Measurements from ENCODE around the gene WDR20. TPM values are rescaled to one million over a fixed set of nuclear protein-coding genes. Genes with fewer than 3 reads are reported as not detected.

The WDR20 gene
- polyA plus RNA-seq, 1 of the 3 experiments (the other 2 are of a cell fraction): 12.4 TPM

DNA sequence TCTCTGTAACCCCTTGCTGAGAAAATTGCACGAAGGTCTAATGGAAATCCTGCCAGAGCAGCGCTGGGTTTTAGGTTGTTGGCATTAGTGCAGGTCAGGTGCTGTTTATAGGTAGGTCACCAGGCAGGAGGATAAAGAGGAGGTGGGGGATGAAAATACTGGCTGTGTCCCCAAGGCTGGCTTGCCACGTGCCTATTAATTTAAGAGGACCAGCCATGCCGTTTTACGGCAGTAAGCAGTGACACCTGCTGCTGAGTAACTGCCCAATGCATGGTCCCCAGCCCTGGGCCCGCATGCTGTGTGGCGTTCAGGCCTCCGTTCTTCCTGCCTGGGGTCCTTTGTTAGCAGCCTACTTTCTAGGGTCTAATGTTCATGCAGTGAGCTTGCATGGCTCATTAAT lies 67.2 kb downstream of the WDR20 start:
- ChIA-PET POLR2A (no interaction called here), CTCF (no interaction called here)
- no peaks in the 10 kb centered on the region for H3F3A ChIP-seq (replicated peaks; ENCODE audit: insufficient read depth)
- H3K9me3 ChIP-seq: no peaks in the 10 kb centered on the region
- peaks cover 0 to 18% of the 10 kb centered on the region in 2 experiments; a peak in 1 of 4 replicates for H3K4me1 ChIP-seq (ENCODE audit: control insufficient read depth in 1 of 2, insufficient read depth in 2 of 2, low read depth in 1 of 2, low read length in 1 of 2)
- H3K27me3 ChIP-seq (ENCODE audit: insufficient read depth): no peaks in the 10 kb centered on the region
- no peak for DNase-seq
- 97% methylated on average over 5 of the region's 8 CpGs for WGBS (ENCODE audit: low lambda C conversion rate)
- 0 out of 2 replicates have a peak, but pooled peaks cover 5% of the 10 kb centered on the region for H4K20me1 ChIP-seq (ENCODE audit: insufficient read depth)
- no peak overlapping the region for H3K4me2 ChIP-seq
- no peak overlapping the region for H3K4me3 ChIP-seq (ENCODE audit: low read depth in 2 of 2, low read length in 1 of 2)
- H3K36me3 ChIP-seq (replicated peaks in 1 of 2; ENCODE audit: control insufficient read depth in 1 of 2, insufficient read depth in 2 of 2, low read length in 1 of 2): peaks cover 34 to 40% of the 10 kb centered on the region in 2 experiments
- H3K79me2 ChIP-seq (ENCODE audit: insufficient read depth): peaks cover 27% of the 10 kb centered on the region; the same call in 1 of the 2 replicates
- no peak overlapping the region for H2AFZ ChIP-seq (ENCODE audit: low read depth)
- H3K9me2 ChIP-seq: no peaks in the 10 kb centered on the region
- peak overlapping the region in 1 of 2 experiments; percentile 19; a peak in 1 of 4 replicates for H3K27ac ChIP-seq (ENCODE audit: low read depth in 2 of 2, low read length in 1 of 2)
- TF ChIP-seq TAF1 (IDR thresholded peaks at IDR 0.05; ENCODE audit: borderline replicate concordance, low read depth, low read length) (no peak), SMC3 (IDR thresholded peaks at IDR 0.05; ENCODE audit: low read depth, low read length) (peak; percentile 11; the same call in 1 of the 2 replicates), RAD21 (IDR thresholded peaks at IDR 0.05; ENCODE audit: low read length) (peak; percentile 50)
- no peak overlapping the region for H3K9ac ChIP-seq

DNA sequence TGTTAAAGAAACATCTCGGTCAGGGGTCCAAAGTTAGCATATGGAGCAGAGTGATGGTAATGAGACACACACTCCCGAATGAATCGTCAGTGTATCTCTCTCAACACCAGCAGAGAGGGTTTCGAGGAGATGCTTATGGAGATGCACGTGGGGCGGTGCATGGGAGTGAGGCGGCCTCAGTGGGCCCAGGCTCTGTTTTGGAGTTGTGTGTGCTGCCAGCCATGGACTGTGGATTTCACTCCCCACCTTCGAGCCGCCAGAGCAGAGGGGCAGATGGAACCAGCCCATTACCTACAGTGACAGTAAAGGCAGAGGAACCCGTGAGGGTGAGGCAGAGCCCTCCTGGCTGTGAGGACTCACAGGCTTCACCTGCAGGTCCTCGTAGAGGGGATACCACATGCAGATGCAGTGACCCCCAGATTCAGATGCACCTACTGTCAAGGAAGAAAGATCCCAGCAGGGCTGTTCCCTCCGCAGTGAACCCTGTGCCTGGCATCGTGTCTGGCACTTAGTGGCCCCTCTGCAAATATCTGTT lies 68.2 kb downstream of the WDR20 start:
- CTCF ChIA-PET: interaction anchor here (1.2 kb wide), 1 partner anchor 68 kb away, joined by 4 read pairs; the partner anchor contains the start of gene WDR20

More for the DNA sequence above, 68.2 kb downstream of the WDR20 start:
- Histone ChIP-seq H3K36me3 (replicated peaks in 1 of 2; ENCODE audit: control insufficient read depth in 1 of 2, insufficient read depth in 2 of 2, low read length in 1 of 2) (peaks cover 34 to 40% of the 10 kb centered on the region in 2 experiments), H4K20me1 (ENCODE audit: insufficient read depth) (no peaks in the 10 kb centered on the region), H2AFZ (ENCODE audit: low read depth) (no peak overlapping the region), H3K9me2 (no peaks in the 10 kb centered on the region), H3K9ac (no peak overlapping the region), H3K4me3 (ENCODE audit: low read depth in 2 of 2, low read length in 1 of 2) (no peak overlapping the region), H3K27me3 (ENCODE audit: insufficient read depth) (no peaks in the 10 kb centered on the region), H3F3A (replicated peaks; ENCODE audit: insufficient read depth) (no peaks in the 10 kb centered on the region), H3K4me2 (no peak overlapping the region), H3K27ac (ENCODE audit: low read depth in 2 of 2, low read length in 1 of 2) (no peak overlapping the region), H3K9me3 (no peaks in the 10 kb centered on the region), H3K79me2 (ENCODE audit: insufficient read depth) (peaks cover 19% of the 10 kb centered on the region; the same call in 1 of the 2 replicates), H3K4me1 (ENCODE audit: control insufficient read depth in 1 of 2, insufficient read depth in 2 of 2, low read depth in 1 of 2, low read length in 1 of 2) (peaks cover 0 to 22% of the 10 kb centered on the region in 2 experiments; a peak in 1 of 4 replicates)
- DNase-seq: no peak
- TF ChIP-seq RAD21 (IDR thresholded peaks at IDR 0.05; ENCODE audit: low read length) (no peak), ELF1 (IDR thresholded peaks at IDR 0.05) (no peak), RFX5 (IDR thresholded peaks at IDR 0.05; ENCODE audit: low read length) (no peak), TCF12 (IDR thresholded peaks at IDR 0.05) (no peak), GABPA (IDR thresholded peaks at IDR 0.05; ENCODE audit: low read depth) (no peak), TAF1 (IDR thresholded peaks at IDR 0.05; ENCODE audit: borderline replicate concordance, low read depth, low read length) (no peak), YY1 (IDR thresholded peaks at IDR 0.05; ENCODE audit: low read depth) (no peak), EP300 (IDR thresholded peaks at IDR 0.05; ENCODE audit: borderline replicate concordance in 1 of 2, low read depth in 1 of 2, low read length in 1 of 2) (no peak), SMC3 (IDR thresholded peaks at IDR 0.05; ENCODE audit: low read depth, low read length) (no peak), RCOR1 (IDR thresholded peaks at IDR 0.05; ENCODE audit: low read length) (no peak), JUND (IDR thresholded peaks at IDR 0.05) (no peak)
- TF ChIP-seq, protein P1, sequence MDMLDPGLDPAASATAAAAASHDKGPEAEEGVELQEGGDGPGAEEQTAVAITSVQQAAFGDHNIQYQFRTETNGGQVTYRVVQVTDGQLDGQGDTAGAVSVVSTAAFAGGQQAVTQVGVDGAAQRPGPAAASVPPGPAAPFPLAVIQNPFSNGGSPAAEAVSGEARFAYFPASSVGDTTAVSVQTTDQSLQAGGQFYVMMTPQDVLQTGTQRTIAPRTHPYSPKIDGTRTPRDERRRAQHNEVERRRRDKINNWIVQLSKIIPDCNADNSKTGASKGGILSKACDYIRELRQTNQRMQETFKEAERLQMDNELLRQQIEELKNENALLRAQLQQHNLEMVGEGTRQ (IDR thresholded peaks at IDR 0.05; ENCODE audit: borderline replicate concordance, low read depth, low read length): no peak
- TF ChIP-seq, protein P2, sequence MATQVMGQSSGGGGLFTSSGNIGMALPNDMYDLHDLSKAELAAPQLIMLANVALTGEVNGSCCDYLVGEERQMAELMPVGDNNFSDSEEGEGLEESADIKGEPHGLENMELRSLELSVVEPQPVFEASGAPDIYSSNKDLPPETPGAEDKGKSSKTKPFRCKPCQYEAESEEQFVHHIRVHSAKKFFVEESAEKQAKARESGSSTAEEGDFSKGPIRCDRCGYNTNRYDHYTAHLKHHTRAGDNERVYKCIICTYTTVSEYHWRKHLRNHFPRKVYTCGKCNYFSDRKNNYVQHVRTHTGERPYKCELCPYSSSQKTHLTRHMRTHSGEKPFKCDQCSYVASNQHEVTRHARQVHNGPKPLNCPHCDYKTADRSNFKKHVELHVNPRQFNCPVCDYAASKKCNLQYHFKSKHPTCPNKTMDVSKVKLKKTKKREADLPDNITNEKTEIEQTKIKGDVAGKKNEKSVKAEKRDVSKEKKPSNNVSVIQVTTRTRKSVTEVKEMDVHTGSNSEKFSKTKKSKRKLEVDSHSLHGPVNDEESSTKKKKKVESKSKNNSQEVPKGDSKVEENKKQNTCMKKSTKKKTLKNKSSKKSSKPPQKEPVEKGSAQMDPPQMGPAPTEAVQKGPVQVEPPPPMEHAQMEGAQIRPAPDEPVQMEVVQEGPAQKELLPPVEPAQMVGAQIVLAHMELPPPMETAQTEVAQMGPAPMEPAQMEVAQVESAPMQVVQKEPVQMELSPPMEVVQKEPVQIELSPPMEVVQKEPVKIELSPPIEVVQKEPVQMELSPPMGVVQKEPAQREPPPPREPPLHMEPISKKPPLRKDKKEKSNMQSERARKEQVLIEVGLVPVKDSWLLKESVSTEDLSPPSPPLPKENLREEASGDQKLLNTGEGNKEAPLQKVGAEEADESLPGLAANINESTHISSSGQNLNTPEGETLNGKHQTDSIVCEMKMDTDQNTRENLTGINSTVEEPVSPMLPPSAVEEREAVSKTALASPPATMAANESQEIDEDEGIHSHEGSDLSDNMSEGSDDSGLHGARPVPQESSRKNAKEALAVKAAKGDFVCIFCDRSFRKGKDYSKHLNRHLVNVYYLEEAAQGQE (IDR thresholded peaks at IDR 0.05; ENCODE audit: low read depth, low read length): no peak
- TF ChIP-seq, protein P3, sequence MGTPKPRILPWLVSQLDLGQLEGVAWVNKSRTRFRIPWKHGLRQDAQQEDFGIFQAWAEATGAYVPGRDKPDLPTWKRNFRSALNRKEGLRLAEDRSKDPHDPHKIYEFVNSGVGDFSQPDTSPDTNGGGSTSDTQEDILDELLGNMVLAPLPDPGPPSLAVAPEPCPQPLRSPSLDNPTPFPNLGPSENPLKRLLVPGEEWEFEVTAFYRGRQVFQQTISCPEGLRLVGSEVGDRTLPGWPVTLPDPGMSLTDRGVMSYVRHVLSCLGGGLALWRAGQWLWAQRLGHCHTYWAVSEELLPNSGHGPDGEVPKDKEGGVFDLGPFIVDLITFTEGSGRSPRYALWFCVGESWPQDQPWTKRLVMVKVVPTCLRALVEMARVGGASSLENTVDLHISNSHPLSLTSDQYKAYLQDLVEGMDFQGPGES (IDR thresholded peaks at IDR 0.05; ENCODE audit: low read depth, low read length): no peak
- POLR2A ChIA-PET: no interaction called here
- WGBS (ENCODE audit: low lambda C conversion rate): 96% methylated on average over 9 of the region's 13 CpGs
